HUDEP-2 (cell line): ENCODE measurements around the gene PKHD1.

Source experiments
- DNase-seq, 76 experiments: peaks; one replicate each; lab custom pipeline; 2025; ENCODE audit not compliant: unreplicated experiment in 76 of 76; lab: John Stamatoyannopoulos, UW

Gene PKHD1

GRCh38 chr6:51820555-51820954 lies 266.9 kb downstream of the PKHD1 start:
- no peak for DNase-seq

- no peak for DNase-seq
Observed at GRCh38 chr6:51818520-51819022, 268.8 kb downstream of the PKHD1 start.

GRCh38 chr6:51817832-51818231 lies 269.6 kb downstream of the PKHD1 start:
- DNase-seq: no peak

GRCh38 chr6:51814418-51814817 lies 273.0 kb downstream of the PKHD1 start:
- DNase-seq: no peak

- no peak for DNase-seq
Observed at GRCh38 chr6:51813904-51814303, 273.5 kb downstream of the PKHD1 start.

GRCh38 chr6:51812231-51812630 lies 275.2 kb downstream of the PKHD1 start:
- DNase-seq: no peak

- DNase-seq: no peak
Observed at GRCh38 chr6:51805517-51805916, 281.9 kb downstream of the PKHD1 start.

GRCh38 chr6:51800603-51801002 lies 286.8 kb downstream of the PKHD1 start:
- DNase-seq: no peak

- DNase-seq: no peak
Observed at GRCh38 chr6:51793393-51793792, 294.0 kb downstream of the PKHD1 start.

- no peak for DNase-seq
Observed at GRCh38 chr6:51792273-51793030, 295.0 kb downstream of the PKHD1 start.

GRCh38 chr6:51790946-51791345 lies 296.5 kb downstream of the PKHD1 start:
- DNase-seq: no peak

GRCh38 chr6:51788121-51788520 lies 299.3 kb downstream of the PKHD1 start:
- no peak for DNase-seq

GRCh38 chr6:51778666-51779065 lies 308.7 kb downstream of the PKHD1 start:
- DNase-seq: no peak

GRCh38 chr6:51777618-51778017 lies 309.8 kb downstream of the PKHD1 start:
- no peak for DNase-seq

GRCh38 chr6:51775942-51776860 lies 311.2 kb downstream of the PKHD1 start:
- no peak for DNase-seq

GRCh38 chr6:51768087-51768486 lies 319.3 kb downstream of the PKHD1 start:
- no peak for DNase-seq

GRCh38 chr6:51765230-51765629 lies 322.2 kb downstream of the PKHD1 start:
- DNase-seq: no peak

- peak in 31 of 76 experiments; percentile 2 to 60 (median 13) for DNase-seq
Observed at GRCh38 chr6:51753635-51754034, 333.8 kb downstream of the PKHD1 start.

GRCh38 chr6:51743999-51744398 lies 343.4 kb downstream of the PKHD1 start:
- DNase-seq: no peak

GRCh38 chr6:51740658-51741057 lies 346.8 kb downstream of the PKHD1 start:
- DNase-seq: no peak

- DNase-seq: no peak
Observed at GRCh38 chr6:51738614-51739013, 348.8 kb downstream of the PKHD1 start.
